ENCODE data around the gene UST.
"Not testable (repeated sequence)": the region's sequence is repeated elsewhere in the genome, so short reads cannot be mapped to it uniquely, and the experiment has no call there.

Gene UST

DNA sequence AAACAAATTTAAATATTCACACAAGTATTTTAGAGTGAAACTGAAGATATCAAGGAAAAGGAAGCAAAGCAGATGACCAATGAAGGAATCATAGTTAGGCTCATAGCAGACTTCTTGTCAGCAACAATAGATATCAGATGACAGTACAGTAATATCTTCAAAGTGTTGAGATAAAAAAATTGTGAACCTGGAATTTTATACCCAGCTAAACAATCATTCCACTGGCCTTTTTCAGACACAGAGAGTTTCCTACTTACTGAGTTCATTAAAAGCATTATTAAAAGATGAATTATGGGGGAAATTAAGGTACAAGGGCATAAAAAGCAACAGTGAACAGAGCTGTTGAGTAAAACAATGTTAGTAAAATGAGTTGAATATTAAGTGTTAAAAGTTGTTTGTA, 254.6 kb downstream of the UST start:
- Histone ChIP-seq H3K4me1 (ENCODE audit: control insufficient read depth, low read length) (no peaks in the 10 kb centered on the region), H3K4me2 (ENCODE audit: low read length) (no peak overlapping the region), H3K9me3 (ENCODE audit: control insufficient read depth, insufficient read depth, low read length) (peaks cover 4% of the 10 kb centered on the region; the same call in 1 of the 2 replicates), H4K20me1 (ENCODE audit: control insufficient read depth, insufficient read depth, low read depth, low read length) (no peaks in the 10 kb centered on the region), H3K36me3 (ENCODE audit: control insufficient read depth, low read length) (no peaks in the 10 kb centered on the region), H3K4me3 (ENCODE audit: low read length) (no peak overlapping the region), H3K27me3 (ENCODE audit: control insufficient read depth, low read length) (peaks cover 13% of the 10 kb centered on the region), H3K9me2 (replicated peaks; ENCODE audit: control insufficient read depth, low read length) (no peaks in the 10 kb centered on the region), H3K79me2 (ENCODE audit: control insufficient read depth, low read length) (no peaks in the 10 kb centered on the region), H3K27ac (ENCODE audit: low read depth, low read length) (no peak overlapping the region), H3F3A (ENCODE audit: control insufficient read depth, insufficient read depth) (no peaks in the 10 kb centered on the region)
- TF ChIP-seq EZH2phosphoT487 (IDR thresholded peaks at IDR 0.05; ENCODE audit: borderline replicate concordance, low read length) = no peak
- TF ChIP-seq, protein P1, sequence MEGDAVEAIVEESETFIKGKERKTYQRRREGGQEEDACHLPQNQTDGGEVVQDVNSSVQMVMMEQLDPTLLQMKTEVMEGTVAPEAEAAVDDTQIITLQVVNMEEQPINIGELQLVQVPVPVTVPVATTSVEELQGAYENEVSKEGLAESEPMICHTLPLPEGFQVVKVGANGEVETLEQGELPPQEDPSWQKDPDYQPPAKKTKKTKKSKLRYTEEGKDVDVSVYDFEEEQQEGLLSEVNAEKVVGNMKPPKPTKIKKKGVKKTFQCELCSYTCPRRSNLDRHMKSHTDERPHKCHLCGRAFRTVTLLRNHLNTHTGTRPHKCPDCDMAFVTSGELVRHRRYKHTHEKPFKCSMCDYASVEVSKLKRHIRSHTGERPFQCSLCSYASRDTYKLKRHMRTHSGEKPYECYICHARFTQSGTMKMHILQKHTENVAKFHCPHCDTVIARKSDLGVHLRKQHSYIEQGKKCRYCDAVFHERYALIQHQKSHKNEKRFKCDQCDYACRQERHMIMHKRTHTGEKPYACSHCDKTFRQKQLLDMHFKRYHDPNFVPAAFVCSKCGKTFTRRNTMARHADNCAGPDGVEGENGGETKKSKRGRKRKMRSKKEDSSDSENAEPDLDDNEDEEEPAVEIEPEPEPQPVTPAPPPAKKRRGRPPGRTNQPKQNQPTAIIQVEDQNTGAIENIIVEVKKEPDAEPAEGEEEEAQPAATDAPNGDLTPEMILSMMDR (IDR thresholded peaks at IDR 0.05; ENCODE audit: low read depth, low read length, poor library complexity, severe bottlenecking) = no peak

GRCh38 chr6:149003560-149003959, 256.7 kb downstream of the UST start:
- TF ChIP-seq, protein P1 (IDR thresholded peaks at IDR 0.05; ENCODE audit: low read depth, low read length, poor library complexity, severe bottlenecking) = no peak
- no peak for TF ChIP-seq EZH2phosphoT487 (IDR thresholded peaks at IDR 0.05; ENCODE audit: borderline replicate concordance, low read length)
- no peak overlapping the region for H3K27ac ChIP-seq (ENCODE audit: low read depth, low read length)

DNA sequence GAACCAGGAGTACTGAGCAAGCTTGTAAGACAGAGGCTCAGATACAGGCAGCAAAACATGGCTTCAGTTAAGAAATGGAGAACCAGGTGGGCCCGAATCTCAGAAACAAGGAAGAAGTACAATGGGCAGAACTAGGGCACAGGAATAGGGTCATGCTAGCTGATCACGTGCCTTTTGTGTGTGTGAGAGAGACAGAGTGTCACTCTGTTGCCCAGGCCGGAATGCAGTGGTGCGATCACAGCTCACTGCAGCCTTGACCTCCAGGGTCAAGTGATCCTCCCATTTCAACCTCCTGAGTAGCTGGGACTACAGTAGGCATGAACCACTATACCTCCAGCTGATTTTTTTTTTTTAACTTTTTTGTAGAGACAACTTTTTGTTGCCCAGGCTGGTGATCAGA, 257.8 kb downstream of the UST start:
- no peaks in the 10 kb centered on the region for H3K36me3 ChIP-seq (ENCODE audit: control insufficient read depth, low read length)

More at GRCh38 chr6:149003560-149003959, 256.7 kb downstream of the UST start:
- Histone ChIP-seq H4K20me1 (ENCODE audit: control insufficient read depth, insufficient read depth, low read depth, low read length) (no peaks in the 10 kb centered on the region), H3K36me3 (ENCODE audit: control insufficient read depth, low read length) (no peaks in the 10 kb centered on the region), H3K9me2 (replicated peaks; ENCODE audit: control insufficient read depth, low read length) (no peaks in the 10 kb centered on the region), H3K4me1 (ENCODE audit: control insufficient read depth, low read length) (no peaks in the 10 kb centered on the region), H3K9me3 (ENCODE audit: control insufficient read depth, insufficient read depth, low read length) (peaks cover 4% of the 10 kb centered on the region; the same call in 1 of the 2 replicates), H3K4me3 (ENCODE audit: low read length) (no peak overlapping the region), H3F3A (ENCODE audit: control insufficient read depth, insufficient read depth) (no peaks in the 10 kb centered on the region), H3K79me2 (ENCODE audit: control insufficient read depth, low read length) (no peaks in the 10 kb centered on the region), H3K27me3 (ENCODE audit: control insufficient read depth, low read length) (peaks cover 7% of the 10 kb centered on the region; the same call in 1 of the 2 replicates), H3K4me2 (ENCODE audit: low read length) (no peak overlapping the region)

GRCh38 chr6:149006236-149006635, 259.4 kb downstream of the UST start:
- not testable (repeated sequence) for H3K79me2 ChIP-seq (ENCODE audit: control insufficient read depth, low read length); H3K4me2 ChIP-seq (ENCODE audit: low read length); H3K4me3 ChIP-seq (ENCODE audit: low read length); H4K20me1 ChIP-seq (ENCODE audit: control insufficient read depth, insufficient read depth, low read depth, low read length); H3K9me2 ChIP-seq (replicated peaks; ENCODE audit: control insufficient read depth, low read length); H3K27ac ChIP-seq (ENCODE audit: low read depth, low read length); H3K36me3 ChIP-seq (ENCODE audit: control insufficient read depth, low read length); H3F3A ChIP-seq (ENCODE audit: control insufficient read depth, insufficient read depth); H3K27me3 ChIP-seq (ENCODE audit: control insufficient read depth, low read length); H3K9me3 ChIP-seq (ENCODE audit: control insufficient read depth, insufficient read depth, low read length); H3K4me1 ChIP-seq (ENCODE audit: control insufficient read depth, low read length)

More for the DNA sequence above, 257.8 kb downstream of the UST start:
- Histone ChIP-seq H3K27me3 (ENCODE audit: control insufficient read depth, low read length) (peaks cover 5% of the 10 kb centered on the region; the same call in 1 of the 2 replicates), H3K4me2 (ENCODE audit: low read length) (no peak overlapping the region), H3K9me2 (replicated peaks; ENCODE audit: control insufficient read depth, low read length) (no peaks in the 10 kb centered on the region), H3K4me3 (ENCODE audit: low read length) (no peak overlapping the region), H3F3A (ENCODE audit: control insufficient read depth, insufficient read depth) (no peaks in the 10 kb centered on the region), H3K27ac (ENCODE audit: low read depth, low read length) (no peak overlapping the region), H3K9me3 (ENCODE audit: control insufficient read depth, insufficient read depth, low read length) (peaks cover 4% of the 10 kb centered on the region; the same call in 1 of the 2 replicates), H3K4me1 (ENCODE audit: control insufficient read depth, low read length) (no peaks in the 10 kb centered on the region), H4K20me1 (ENCODE audit: control insufficient read depth, insufficient read depth, low read depth, low read length) (no peaks in the 10 kb centered on the region), H3K79me2 (ENCODE audit: control insufficient read depth, low read length) (no peaks in the 10 kb centered on the region)
- no peak for TF ChIP-seq EZH2phosphoT487 (IDR thresholded peaks at IDR 0.05; ENCODE audit: borderline replicate concordance, low read length)
- TF ChIP-seq, protein P1 (IDR thresholded peaks at IDR 0.05; ENCODE audit: low read depth, low read length, poor library complexity, severe bottlenecking) = no peak
